Kidney epithelial cell (primary cell): ENCODE measurements around the gene DDAH2. TPM values are rescaled to one million over a fixed set of nuclear protein-coding genes. Genes with fewer than 3 reads are reported as not detected.

Experiments used
- DNase-seq: peaks from one replicate; pipeline ENCODE4 v3.0.0-alpha.2; 2010; ENCODE audit warnings: low read depth
- H3K27me3 ChIP-seq: 2 replicates; pipeline ENCODE4 v1.6.0; 2011; ENCODE audit warnings: low read length; ENCODE audit not compliant: control insufficient read depth, insufficient read depth
- H3K36me3 ChIP-seq: 2 replicates; pipeline ENCODE4 v1.5.1; 2011; ENCODE audit warnings: low read length; ENCODE audit not compliant: control insufficient read depth, insufficient read depth
- H3K4me3 ChIP-seq: 2 replicates; pipeline ENCODE4 v1.5.1; 2011; ENCODE audit warnings: low read depth, mild to moderate bottlenecking, control low read depth, low read length
- CTCF ChIP-seq: IDR thresholded peaks from 2 replicates; pipeline ENCODE4 v1.5.1; 2011; ENCODE audit warnings: mild to moderate bottlenecking, moderate library complexity, low read length, control low read depth, inconsistent platforms; ENCODE audit not compliant: insufficient read depth, poor library complexity, severe bottlenecking
- total RNA-seq: library from RNA; depleted of rRNA; stranded (reverse); fragments of >200 nt; gene quantifications from 2 replicates; pipeline ENCODE4 v1.2.3, GENCODE V29; 2015

The DDAH2 gene
- total RNA-seq, 1 donor from 2014 or later: 106 TPM

GRCh38 chr6:31768363-31769257, 39.5 kb upstream of the DDAH2 start:
- no peak for DNase-seq
- Histone ChIP-seq H3K36me3 (no peaks in the 10 kb centered on the region), H3K27me3 (no peaks in the 10 kb centered on the region), H3K4me3 (no peak overlapping the region)
- TF ChIP-seq CTCF: no peak

- Histone ChIP-seq H3K27me3 (no peaks in the 10 kb centered on the region), H3K36me3 (no peaks in the 10 kb centered on the region), H3K4me3 (no peak overlapping the region)
- DNase-seq: no peak
- no peak for TF ChIP-seq CTCF
Observed at GRCh38 chr6:31767096-31767645, 38.1 kb upstream of the DDAH2 start.

GRCh38 chr6:31765910-31766794, 37.1 kb upstream of the DDAH2 start:
- no peaks in the 10 kb centered on the region for H3K27me3 ChIP-seq
- peak overlapping the region; percentile 14 for H3K4me3 ChIP-seq
- no peak for DNase-seq
- TF ChIP-seq CTCF: no peak
- no peaks in the 10 kb centered on the region for H3K36me3 ChIP-seq

- H3K36me3 ChIP-seq: no peaks in the 10 kb centered on the region
- TF ChIP-seq CTCF: no peak
- DNase-seq: no peak
Observed at GRCh38 chr6:31765559-31765909, 36.4 kb upstream of the DDAH2 start.

GRCh38 chr6:31764198-31764597, 35.1 kb upstream of the DDAH2 start:
- Histone ChIP-seq H3K27me3 (no peaks in the 10 kb centered on the region), H3K36me3 (no peaks in the 10 kb centered on the region), H3K4me3 (no peak overlapping the region)
- no peak for DNase-seq
- TF ChIP-seq CTCF: no peak

More at GRCh38 chr6:31765559-31765909, 36.4 kb upstream of the DDAH2 start:
- Histone ChIP-seq H3K27me3 (no peaks in the 10 kb centered on the region), H3K4me3 (no peak overlapping the region)
